ENCODE results near the gene TMA7B.

GRCh38 chr22:39949964-39950737 is 10.0 kb upstream of the TMA7B start:
- TF ChIP-seq, protein P1, sequence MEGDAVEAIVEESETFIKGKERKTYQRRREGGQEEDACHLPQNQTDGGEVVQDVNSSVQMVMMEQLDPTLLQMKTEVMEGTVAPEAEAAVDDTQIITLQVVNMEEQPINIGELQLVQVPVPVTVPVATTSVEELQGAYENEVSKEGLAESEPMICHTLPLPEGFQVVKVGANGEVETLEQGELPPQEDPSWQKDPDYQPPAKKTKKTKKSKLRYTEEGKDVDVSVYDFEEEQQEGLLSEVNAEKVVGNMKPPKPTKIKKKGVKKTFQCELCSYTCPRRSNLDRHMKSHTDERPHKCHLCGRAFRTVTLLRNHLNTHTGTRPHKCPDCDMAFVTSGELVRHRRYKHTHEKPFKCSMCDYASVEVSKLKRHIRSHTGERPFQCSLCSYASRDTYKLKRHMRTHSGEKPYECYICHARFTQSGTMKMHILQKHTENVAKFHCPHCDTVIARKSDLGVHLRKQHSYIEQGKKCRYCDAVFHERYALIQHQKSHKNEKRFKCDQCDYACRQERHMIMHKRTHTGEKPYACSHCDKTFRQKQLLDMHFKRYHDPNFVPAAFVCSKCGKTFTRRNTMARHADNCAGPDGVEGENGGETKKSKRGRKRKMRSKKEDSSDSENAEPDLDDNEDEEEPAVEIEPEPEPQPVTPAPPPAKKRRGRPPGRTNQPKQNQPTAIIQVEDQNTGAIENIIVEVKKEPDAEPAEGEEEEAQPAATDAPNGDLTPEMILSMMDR (IDR thresholded peaks at IDR 0.05; ENCODE audit: low read depth, low read length, poor library complexity, severe bottlenecking): no peak
- TF ChIP-seq EZH2phosphoT487 (IDR thresholded peaks at IDR 0.05; ENCODE audit: borderline replicate concordance, low read length): no peak
